GM12873 (cell line): ENCODE measurements around the gene SDR42E1.

ENCODE experiments used
- TF ChIP-seq, protein P1 (sequence below): IDR thresholded peaks from 2 replicates; pipeline ENCODE4 v1.5.1; 2012; ENCODE audit warnings: low read depth, mild to moderate bottlenecking, moderate library complexity, low read length, control low read depth; ENCODE audit not compliant: insufficient read depth; ENCODE audit errors: missing control alignments

Gene SDR42E1

DNA sequence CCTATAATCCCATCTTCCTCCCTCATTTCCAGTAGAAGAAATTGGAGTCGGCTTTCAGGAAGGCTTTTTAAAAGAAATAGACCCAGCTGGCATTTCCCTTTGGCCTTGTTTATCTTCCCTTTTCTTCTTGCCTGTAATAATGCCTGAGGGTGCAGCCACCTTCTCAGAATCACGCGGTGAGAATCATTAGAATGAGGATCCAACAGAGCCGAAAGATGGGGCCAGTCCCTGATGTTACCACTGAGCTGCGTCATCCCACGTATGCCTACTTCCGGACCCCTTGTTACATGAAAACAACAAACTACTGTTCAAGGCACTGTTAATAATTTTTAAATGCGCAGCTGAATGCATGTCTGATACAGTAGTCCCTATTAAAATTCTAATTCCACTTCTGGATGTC lies 24.1 kb downstream of the SDR42E1 start:
- TF ChIP-seq, protein P1, sequence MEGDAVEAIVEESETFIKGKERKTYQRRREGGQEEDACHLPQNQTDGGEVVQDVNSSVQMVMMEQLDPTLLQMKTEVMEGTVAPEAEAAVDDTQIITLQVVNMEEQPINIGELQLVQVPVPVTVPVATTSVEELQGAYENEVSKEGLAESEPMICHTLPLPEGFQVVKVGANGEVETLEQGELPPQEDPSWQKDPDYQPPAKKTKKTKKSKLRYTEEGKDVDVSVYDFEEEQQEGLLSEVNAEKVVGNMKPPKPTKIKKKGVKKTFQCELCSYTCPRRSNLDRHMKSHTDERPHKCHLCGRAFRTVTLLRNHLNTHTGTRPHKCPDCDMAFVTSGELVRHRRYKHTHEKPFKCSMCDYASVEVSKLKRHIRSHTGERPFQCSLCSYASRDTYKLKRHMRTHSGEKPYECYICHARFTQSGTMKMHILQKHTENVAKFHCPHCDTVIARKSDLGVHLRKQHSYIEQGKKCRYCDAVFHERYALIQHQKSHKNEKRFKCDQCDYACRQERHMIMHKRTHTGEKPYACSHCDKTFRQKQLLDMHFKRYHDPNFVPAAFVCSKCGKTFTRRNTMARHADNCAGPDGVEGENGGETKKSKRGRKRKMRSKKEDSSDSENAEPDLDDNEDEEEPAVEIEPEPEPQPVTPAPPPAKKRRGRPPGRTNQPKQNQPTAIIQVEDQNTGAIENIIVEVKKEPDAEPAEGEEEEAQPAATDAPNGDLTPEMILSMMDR = no peak

DNA sequence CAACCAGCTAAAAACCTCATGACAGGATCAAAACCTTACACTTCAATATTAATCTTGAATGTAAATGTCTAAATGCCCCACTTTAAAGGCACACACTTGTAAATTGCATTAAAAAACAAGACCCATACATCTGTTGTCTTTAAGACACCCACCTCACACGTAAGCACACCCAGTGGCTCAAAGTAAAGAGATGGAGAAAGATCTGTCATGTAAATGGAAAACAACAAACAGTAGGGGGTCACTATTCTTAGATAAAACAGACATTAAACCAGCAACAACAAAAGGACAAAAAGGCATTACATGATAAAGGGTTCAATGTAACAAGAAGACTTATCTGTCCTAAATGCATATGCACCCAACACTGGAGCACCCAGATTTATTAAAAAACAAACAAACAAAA lies 35.6 kb downstream of the SDR42E1 start:
- TF ChIP-seq, protein P1 = no peak

DNA sequence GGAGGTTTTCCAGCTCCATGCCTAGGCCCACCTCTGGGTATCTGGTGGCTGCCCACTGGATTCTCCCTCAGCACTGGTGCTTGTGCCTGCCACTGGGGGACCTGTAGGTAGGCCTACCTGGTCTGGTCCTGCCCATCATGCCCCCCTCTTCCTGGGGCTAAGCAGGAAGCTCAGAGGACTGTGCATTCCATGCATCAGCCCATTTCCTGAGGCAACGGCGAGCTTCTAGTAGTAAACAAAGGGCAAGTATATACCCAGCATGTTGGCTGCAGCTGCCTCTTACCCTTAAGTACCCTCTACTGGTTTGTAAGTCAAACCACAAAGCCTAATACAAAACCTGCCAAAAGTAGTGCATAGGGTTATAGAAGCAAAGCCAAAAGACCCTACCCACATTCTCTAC lies 37.5 kb downstream of the SDR42E1 start:
- TF ChIP-seq, protein P1 = no peak

DNA sequence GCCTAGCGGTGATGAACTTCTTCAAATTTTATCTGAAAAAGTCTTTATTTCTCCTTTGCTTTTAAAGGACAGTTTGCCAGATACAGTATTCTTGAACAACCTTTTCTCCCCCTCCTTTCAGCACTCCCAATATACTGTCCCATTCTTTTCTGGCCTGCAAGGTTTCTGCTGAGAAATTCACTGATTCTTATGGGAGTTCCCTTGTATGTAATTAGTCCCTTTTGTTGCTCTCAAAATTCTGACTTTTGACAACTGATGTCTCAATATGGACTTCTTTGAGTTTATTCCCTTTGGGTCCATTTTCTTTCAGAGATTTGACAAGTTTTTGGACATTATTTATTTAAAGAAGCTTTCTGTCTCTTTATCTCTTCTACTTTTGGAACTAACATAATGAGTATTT lies 39.4 kb downstream of the SDR42E1 start:
- TF ChIP-seq, protein P1 = no peak

DNA sequence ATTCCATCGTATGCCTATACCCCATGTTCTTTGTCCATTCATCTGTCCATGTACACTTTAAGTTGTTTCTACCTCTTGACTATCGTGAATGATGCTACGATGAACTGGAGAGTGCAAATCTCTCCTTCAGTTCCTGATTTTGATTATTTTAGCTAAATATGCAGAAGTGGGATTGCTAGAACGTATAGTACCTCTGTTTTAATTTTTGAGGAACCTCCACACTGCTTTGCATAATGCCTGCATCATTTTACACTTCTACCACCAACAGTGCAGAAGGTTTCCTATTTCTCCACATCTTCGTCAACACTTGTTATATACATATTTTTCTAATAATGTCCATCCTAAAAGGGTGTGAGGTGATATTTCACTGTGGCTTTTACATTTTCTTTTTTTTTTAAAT lies 43.9 kb downstream of the SDR42E1 start:
- TF ChIP-seq, protein P1 = no peak

DNA sequence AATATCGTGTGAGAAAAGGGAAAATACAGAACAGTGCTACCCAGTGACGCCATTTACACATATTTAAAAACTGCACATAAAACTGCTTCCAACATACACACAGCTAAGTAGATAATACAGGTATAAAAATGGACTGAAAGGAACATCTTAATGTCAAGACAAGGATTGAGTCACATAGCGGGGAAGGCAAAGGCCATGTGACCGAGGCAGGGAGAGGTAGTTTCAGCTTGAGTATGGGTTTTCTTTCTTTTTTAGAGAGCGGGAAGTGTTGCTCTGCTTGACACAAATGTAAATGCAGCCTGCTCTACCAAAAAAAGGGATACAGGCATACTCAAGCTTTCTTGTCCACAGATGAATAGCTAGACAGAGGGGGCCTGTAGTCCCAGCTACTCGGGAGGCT lies 46.5 kb downstream of the SDR42E1 start:
- TF ChIP-seq, protein P1 = no peak

DNA sequence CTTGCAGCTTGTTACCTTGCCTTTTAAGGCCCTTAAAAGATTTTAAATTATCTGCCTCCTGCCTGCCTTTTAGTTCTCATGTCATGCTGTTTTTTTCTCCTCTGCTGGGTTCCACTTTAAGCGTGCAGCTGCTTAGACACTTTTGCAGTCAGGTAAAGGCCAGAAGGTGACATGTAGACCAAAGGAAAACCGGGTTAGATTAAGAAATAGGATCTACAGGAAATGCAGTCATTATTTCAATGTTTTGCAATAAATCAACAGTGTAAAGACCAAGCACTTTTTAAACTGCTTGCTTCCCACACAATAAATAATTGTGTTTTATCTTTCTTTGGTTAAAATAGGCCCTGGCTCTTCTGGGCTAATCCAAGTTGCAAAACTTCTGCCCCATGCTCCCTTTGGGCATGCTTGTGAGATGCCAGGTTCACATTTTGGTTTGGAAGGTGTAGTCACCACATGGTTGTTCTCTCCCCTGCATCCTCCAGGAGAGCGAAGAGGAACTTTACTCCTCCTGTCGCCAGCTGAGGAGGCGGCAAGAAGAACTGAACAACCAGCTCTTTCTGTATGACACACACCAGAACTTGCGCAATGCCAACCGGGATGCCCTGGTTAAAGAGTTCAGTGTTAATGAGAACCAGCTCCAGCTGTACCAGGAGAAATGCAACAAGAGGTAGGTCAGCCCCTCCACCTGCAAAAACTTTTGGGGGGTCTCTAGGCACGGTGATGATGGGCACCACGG lies 54.9 kb downstream of the SDR42E1 start:
- TF ChIP-seq, protein P1 = no peak
